NCI-H2107 treated with DMSO at 0.1 percent for 48 hours (cell line): ENCODE results near the gene DIAPH3.

Experiments
- DNase-seq: peaks from one replicate; lab custom pipeline; 2025; ENCODE audit not compliant: unreplicated experiment; lab: John Stamatoyannopoulos, UW

Gene DIAPH3

DNA sequence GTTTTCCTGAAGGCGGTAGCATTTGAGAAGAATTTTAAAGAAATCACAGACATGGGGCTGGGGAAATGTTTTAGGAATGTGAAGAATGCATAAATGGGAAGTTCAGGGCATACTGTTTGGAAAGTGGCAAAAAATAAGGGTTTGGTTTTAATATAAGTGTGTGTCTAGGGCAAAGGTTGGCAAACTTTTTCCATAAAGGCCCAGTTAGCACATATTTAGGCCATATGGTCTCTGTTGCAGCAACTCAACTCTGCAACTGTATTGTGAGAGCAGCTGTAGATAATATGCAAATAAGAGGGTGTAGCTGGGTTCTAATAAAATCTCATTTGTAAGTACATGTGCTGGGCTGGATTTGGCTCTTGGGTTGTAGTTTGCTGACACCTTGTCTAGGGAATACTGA, 521.9 kb downstream of the DIAPH3 start:
- no peak for DNase-seq

- DNase-seq, result no peak
These were observed 522.5 kb downstream of the DIAPH3 start for GRCh38 chr13:59641261-59641660.

DNA sequence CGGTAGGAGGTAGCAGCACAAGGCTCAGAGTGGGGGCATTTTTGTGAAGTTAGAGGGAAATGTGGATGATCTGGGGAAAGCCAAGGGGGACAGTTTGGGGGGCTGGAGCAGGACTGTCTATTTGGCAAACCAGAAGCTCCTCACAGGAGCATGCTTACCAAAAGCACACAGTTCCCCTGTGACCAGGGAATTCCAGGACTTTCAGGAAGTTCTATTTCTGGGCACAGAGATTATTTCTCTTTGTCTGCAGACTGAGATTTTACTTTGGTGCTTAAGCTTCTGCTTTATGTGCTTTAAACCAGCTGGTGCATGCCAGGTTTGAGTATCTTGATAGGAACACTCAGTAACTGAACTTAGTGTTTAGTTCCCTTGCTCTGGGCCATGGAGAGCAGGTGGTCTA, 525.3 kb downstream of the DIAPH3 start:
- DNase-seq, result no peak

DNA sequence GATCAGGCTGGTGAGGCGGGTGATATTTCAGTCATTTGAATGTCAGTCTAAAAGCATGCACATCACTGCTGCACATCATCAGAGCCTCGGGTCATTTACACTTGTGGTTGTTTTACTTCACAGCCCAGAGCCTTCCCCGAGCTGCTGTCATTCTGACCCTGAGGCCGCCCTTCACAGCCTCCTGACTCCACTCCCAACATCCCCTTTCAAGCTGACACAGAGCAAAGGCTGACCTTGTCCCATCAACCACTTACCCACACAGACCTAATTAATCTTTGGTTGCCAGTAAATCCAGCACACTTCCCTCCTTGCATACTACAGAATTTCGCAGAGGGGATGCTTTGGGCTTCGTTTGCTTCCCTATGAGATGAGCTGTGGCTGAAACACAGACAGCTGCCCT, 528.1 kb downstream of the DIAPH3 start:
- DNase-seq, result no peak

- no peak for DNase-seq
These were observed 530.4 kb downstream of the DIAPH3 start for GRCh38 chr13:59633290-59633689.

- DNase-seq, result no peak
These were observed 532.5 kb downstream of the DIAPH3 start for GRCh38 chr13:59631271-59631670.

GRCh38 chr13:59625111-59625510, 538.6 kb downstream of the DIAPH3 start:
- no peak for DNase-seq

DNA sequence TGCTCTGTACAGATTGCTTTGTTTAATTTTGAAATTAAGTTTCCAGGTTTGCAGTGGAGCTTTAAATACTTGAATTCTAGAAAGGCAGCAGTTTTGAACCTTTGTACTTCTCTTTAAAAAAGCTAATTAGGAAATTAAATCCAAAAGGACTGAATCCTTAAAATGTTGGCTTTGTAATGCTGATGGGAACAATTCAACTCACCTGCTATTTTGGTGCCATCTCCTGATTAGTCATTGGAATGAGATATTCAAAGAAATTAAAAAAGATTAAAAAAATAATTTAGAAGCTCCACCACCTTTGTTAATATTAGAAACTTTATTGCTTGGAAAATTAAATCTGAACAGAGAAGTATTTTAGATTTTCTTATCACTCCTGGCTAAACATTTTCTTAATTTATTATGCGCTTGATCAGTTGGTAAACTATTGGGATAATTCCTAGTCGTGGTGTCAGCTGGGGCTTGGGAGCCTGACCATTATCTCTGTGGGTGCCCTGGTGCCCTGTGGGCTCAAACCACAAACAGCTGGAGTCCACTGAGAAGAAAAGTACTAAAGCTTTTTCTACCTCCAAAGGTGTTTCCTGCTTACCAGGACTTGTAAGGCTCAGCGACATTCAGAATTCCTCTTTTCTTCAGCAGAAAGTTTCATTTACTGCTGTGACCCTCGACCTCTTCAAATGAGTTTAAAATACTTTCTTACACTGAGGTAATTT, 540.4 kb downstream of the DIAPH3 start:
- no peak for DNase-seq

DNA sequence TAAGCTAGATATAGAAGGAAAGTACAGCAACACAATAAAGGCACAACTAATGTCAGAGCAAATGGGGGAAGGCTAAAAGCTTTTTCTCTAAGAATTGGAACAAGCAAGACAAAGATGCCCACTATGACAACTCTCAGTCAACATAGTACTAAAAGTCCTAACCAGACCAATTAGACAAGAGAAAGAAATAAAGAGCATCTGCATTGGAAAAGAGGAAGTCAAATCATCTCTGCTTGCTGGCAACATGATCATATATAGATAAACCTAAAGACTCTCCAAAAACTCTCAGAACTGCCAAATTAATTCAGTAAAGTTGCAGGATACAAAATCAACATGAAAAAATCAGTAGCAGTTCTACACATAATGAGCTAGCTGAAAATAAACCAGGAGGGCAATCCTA, 542.0 kb downstream of the DIAPH3 start:
- no peak for DNase-seq
